Hematopoietic multipotent progenitor cell treated with erythropoietin and hydrocortisone succinate and interleukin-3 and kit ligand, for 4 days (in vitro differentiated cells): ENCODE results near the gene PLBD2.

ENCODE experiments used
- DNase-seq: peaks from one replicate; pipeline ENCODE4 v3.0.0-alpha.2; 2015

PLBD2 gene

DNA sequence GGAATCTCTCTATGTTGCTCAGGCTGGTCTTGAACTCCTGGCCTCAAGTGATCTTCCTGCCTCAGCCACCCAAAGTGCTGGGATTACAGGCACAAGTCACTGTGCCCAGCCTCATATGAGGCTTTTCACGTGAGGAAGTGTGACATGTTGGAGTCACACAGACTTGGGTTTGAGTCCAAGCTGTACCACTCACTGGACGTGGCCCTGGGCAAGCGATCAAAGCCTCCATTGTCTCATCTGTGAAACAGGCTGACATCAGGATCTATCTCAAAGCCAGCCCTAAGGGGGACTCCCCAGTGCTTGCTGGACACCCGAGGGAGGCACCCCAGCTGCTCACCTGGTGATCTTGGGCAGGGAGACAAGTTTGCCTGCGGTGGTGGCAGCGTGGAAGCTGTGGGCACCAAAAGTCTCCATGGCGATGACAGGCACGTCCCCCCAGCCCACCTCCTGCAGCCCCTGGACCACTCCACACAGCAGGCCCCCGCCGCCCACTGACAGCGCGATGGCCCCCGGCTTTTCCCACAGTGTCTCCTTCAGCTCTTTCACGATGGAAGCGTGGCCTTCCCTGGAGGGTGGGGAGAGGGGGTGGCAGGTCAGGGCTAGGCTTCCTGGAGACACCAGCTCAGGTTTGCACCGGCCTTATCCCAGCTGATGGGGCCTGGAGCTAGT is 38.6 kb downstream of the PLBD2 start:
- no peak for DNase-seq

DNA sequence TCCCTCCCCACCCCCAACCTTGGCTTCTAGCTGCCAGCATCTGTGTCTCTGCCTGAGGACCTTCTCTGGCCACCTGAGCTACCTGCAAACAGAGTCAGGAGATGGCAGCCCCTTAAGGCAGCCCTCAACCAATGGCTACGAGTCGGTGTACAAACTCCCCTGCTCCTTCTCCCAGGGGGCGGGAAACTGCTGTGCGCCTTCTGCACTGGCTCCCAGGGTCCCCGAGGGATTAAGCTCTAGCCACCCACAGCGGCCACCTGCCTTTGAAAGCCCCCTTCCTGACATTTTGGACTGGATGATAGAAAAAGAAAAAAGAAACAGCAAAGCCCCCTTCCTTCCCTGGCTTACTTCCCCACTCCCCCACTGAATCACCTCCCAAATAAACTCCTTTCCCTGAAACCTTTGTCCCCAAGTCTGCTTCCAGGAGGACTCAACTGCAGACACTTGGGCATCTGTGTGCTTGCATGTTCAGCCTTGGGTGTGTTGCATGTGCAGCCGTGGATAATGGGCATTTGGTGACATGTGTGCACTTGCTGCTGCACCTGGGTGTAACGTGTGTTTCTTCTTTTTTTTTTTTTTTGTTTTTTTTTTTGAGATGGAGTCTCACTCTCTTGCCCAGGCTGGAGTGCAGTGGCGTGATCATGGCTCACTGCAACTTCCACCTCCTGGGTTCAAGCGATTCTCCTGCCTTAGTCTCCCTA is 39.3 kb downstream of the PLBD2 start:
- no peak for DNase-seq

DNA sequence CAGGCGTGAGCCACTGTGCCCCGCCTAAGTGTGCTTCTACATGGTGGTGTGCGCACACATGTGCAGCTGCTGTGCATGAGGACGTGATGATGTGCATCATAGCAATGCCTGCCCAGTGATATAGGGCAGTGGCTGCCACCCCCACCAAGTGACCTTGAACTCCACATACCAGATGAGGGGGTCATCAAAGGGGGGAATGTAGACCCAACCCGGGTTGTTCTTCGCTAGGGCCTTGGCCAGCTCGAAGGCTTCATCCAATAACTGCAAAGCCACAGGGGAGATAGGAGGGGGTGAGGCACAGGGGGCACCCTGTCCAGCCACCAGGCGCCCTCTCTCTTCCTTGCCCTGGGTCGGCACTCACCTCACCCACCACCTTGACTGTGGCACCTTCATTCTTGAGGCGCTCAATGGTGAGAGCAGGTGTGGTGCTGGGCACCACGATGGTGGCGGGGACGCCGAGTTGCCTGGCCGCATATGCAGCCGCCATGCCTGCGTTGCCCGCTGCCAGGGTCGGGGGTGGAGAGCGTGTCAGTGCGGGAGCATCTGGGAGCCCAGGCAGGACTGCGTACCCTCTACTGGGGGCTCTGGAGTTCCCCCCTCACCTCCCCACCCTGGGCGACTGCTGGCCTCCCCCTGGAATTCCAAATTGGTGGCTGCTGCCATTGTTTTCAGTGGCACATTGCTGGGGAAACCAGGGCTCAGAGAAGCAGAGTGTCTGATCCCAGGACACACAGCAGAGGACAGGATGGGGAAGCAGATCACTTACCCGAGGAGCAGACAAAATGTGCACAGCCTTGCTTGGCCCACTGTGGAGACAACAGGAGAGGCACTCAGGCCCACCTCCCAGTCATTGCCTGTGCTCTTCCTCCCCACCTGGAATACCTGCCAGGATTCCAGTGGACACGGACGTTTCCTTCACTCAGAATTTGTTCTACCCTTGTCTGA is 40.2 kb downstream of the PLBD2 start:
- DNase-seq = no peak

DNA sequence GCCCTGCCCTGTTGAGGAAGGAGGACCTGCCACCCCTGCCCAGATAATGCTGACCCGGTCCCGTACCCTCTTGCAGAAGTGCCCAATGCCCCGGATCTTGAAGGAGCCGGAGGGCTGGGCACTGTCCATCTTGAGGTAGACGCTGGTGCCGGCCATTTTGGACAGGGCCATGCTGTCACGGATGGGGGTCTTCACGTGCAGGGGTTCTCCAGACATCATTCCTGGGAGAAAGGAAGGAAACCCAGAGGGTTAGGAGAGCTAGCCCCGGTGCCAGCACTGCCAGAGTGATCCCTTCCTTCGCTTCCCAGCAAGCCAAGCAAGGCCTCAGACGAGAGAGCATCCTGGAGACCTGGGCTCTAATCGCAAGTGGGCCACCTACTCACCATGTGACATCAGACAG is 41.1 kb downstream of the PLBD2 start:
- no peak for DNase-seq

DNA sequence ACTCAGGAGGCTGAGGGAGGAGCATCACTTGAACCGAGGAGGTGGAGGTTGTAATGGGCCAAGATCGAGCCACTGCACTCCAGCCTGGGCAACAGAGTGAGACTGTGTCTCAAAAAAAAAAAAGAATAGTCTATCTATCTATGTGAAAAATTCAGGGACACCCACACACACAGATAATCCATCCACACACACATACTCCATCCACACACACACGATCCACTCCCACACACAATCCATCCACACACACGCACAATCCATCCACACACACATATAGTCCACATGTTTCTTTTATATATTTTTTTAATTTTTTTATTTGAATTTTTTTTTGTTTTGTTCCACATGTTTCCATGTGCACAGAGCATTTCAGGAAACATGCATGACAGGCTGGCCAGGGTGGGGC is 42.0 kb downstream of the PLBD2 start:
- no peak for DNase-seq

DNA sequence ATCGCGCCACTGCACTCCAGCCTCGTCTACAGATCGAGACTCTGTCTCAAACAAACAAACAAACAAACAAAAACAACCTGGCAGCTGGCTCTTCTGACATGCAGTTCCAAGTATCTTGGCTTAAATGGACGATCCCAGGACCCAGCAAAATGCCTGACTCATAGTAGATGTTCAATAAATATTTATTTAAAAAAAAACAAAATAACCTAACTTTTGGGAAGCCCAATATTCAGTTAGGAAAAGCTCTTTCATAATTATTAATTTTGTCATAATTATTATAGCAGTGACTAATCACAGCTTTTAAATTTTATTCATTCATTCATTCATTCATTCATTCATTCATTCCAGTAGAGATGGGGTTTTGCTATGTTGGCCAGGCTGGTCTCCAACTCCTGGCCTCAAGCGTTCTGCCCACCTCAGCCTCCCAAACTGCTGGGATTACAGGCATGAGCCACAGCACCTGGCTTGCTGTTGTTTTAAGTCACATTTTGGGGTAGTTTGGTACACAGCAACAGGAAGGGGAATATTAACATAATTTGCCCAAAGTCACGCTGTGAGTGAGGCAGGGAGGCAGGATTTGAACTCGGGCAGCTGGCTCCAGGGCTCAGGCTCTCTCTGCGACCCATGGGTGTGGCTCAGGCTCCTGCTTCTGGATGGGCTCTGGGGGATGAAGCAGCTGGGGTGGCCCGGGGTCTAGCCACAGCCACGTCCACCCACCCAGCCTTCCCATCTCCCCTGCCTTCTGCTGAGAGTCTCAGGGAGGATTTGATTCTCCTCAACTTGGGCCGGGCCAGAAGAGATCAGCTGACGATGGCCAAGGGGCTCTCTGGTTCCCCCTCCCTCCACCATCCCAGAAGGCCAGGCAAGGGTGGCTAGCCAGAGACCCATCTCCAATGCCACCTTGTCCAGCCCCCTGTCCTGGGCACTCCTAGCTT is 42.9 kb downstream of the PLBD2 start:
- DNase-seq = no peak

DNA sequence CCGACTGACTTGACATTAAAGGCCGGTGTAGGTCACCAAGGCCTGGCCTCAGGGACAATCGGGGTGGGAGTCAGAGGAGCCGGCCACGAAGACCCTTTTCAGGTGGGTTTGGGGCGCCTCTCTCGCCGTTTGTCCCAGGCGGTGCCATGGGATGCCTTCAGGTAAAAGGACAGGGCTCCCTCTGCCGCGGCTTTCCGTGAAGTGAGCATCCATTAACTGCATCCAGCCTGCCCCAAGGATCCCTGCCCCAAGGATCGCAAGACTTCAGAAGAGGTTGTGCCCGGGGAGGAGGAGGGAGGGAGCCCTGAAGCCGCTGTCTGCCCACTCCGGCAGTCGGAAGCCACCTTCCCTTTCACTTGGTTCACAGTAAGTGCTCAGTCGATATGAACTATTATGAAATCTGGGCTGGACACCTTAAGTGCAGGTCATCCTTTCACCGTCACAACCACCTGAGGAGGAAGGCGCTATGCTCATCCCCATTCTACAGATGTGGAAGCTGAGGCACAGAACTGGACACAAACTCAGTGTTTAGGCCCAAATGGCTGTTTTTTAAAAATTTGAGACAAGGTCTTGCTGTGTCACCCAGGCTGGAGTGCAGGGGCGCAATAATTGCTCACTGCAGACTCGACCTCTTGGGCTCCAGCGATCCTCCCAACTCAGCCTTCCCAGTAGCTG is 44.3 kb downstream of the PLBD2 start:
- DNase-seq = no peak

DNA sequence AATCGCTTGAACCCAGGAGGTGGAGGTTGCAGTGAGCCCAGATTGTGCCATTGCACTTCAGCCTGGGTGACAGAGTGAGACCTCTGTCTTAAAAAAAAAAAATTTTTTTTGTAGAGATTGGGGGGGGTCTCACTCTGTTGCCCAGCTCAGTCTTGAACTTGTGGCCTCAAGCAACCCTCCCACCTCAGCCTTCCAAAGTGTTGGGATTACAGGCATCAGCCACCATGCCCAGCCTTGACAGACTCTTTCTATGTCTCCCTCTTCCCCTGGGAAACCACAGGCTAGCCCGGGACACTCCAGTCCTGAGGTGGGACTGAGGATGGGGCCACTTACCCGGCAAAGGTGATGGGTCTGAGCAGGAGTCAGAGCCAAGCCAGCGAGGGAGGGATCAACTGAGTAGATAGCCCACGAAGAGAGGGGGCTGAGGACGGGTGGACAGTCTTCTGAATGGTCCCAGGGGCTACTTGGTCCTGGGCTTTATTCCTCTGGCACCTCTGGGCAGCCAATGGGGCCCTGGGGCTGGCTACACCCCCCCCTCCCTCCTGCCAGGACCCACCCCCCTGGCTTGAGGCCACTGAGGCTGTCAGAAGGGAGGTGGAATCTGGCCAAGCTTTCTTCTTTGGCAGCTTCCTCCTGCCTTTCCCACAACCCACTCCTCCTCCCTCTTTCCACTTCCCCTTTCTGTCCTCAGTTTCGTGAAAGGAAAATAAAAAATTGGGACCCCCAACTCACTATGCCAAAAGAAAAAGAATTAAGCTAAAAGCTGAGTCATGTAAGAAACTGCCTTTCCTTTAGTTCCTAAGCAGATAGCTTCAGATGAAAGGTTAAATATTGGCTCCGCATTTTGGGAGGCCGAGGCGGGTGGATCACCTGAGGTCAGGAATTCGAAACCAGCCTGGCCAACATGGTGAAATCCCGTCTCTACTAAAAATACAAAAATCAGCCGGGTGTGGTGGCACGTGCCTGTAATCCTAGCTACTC is 45.3 kb downstream of the PLBD2 start, which contains the start of gene SDS:
TSS of gene SDS (minus strand) at position 453 of the 981 bp plus-strand sequence. CDS start 4,179 bp downstream, outside the sequence.
- DNase-seq = peak; percentile 75

DNA sequence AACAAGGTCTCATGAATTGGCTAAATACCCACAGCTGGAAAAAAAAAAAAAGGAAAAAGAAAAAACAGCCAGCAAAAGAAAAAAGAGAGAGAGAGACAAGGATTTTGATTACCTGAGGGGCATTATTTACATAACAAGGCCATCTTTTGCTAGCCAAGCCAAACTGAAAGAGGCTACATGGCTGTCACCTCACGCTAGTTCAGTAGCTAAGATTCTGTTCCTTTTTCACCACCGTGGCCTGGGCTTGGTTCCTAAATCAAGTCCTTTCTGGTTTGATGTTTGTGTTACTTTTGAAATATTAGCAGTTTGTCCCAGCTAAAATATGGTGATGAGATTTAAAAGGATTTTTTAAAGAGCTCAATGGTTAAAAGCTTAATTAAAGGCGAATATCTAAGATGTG is 47.3 kb downstream of the PLBD2 start:
- DNase-seq = no peak

DNA sequence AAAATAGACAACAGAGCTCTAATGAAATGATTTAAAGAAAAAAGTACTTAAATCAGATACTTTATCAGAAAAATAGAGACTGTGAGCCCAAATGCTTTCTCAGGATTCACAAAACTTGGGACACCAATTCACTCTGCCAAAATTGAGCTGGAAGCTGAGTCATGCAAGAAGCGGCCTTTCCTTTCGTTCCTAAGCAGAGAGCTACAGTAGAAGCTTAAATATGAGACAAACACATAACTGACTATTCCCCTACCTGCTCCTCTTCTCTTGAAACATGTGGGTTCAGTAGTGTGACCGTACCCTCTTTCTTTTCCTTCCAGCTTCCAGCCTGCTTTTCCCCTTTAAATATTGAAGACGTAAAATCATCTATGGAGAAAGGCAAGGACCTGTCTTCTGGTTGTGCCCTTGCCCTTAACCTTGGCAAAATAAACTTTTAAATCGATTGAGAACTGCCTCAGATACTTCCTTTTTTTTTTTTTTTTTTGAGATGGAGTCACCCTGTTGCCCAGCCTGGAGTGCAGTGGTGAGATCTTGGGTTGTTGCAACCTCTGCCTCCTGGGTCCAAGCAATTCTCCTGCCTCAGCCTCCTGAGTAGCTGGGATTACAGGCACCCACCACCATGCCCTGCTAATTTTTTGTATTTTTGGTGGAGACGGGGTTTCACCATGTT is 49.7 kb downstream of the PLBD2 start:
- peak; percentile 44 for DNase-seq

DNA sequence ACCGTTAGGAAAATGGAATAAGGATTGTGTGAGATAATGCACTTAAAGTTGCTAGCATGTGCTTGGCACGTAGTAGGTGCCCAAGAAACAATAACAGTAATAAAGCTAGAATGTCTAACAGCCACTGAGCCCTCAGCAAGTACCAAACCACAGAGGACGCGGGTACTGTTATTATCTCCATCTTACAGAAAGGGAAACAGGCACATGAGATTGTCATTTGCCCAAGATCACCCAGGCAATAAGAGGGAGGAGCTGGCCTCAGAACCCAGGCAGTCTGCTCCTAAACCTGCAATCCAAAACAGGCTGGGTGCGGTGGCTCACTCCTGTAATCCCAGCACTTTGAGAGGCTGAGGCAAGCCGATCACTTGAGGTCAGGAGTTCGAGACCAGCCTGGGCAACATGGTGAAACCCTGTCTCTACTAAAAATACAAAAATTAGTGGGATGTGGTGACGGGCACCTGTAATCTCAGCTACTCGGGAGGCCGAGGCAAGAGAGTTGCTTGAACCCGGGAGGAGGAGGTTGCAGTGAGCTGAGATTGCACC is 50.4 kb downstream of the PLBD2 start:
- peak; percentile 78 for DNase-seq

DNA sequence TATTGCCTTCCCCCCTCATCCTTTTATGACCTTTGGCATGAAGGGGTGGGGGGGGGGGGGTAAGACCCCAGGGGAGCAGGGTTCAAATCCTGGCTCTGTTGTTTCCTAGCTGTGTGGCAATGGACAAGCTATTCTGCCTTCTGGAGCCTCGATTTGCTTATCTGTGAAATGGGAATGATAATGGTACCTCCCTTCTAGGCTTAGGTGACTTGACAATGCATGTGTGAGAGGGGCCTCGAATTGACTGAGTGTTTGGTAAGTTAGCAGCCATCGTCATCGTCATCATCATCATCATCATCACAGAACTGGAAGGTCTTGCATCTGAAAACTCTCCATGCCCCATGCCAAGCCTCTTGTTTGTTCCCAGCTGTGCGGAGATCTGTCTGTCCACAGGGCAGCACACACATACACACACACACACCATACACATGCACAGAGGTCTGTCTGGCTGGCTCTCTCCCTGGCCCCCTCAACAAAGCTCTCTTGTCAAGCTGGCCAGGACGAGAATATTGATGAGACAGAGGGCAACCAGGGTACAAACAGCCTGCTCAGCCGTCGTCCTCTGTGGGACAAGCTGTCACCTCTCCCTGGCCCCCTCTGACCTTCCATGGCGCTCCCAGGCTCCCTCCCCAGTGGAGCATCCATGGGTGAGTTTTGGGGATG is 51.2 kb downstream of the PLBD2 start:
- no peak for DNase-seq

DNA sequence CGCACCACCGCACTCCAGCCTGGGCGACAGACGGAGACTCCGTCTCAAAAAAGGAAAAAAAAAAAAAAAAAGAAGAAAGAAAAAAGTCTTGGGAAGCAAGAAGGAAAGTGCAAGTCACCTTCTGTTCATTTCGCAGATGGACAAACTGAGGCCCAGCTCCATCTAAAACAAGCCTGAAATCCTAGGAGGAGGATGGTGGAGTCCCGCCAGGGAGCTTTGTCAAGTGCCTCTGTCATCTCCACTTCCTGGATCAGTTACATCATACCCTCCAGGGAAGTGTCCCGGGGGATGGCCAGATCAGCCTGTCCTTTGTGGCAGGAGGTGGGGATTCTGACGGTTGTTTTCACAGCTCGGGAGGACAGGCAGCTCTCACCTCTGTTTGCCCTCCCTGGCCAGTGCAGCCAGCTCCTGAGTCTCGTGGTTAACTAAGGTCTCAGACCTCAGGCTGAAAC is 55.1 kb downstream of the PLBD2 start:
- DNase-seq = no peak

DNA sequence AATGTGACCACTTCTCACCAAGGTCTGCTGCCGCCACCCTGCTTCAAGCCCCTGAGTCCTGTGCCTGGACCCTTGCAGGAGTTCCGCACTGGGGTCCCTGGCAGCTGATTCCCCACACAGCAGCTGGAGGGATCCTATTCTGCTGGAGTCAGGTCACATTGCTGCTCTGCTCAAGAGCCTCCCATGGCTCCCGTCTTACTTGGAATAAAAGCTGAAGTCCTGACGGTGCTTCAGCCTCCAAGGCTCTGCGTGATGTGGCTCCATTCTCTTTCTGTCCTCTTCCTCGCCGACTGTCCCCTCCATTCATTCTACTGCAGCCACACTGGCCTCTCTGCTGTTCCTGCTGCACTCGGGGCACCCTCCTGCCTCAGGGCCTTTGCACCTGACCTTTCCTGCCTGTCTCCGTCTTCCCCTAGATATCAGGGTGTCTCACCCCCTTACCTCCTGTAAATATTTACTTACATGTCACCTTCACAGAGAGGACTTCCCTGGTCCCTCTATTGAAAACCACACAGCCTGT is 56.2 kb downstream of the PLBD2 start:
- DNase-seq = no peak

DNA sequence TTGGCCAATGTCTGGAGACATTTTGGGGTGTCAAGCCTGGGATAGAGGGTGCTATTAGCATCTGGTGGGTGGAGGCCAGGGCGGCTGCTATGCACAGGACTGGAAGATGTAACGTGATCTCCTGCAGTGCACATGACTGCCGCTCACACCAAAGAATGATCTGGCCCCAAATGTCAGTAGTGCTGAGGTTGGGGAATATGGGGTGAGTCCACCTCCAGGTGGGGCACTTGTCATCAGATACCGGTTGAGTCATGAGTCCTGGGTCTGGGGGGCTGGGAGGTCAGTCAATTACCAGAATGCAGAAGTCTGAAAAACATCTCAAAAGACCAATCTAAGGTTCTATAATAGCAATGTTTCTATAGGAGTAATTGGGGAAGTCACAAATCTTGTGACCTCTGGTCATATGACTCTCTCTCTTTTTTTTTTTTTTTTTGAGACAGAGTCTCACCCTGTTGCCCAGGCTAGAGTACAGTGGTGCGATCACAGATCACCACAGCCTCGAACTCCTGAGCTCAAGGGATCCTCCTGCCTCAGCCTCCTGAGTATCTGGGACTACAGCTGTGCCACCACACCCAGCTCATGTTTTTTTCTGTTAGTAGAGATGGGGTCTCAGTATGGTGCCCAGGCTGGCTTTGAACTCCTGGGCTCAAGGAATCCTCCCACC is 57.8 kb downstream of the PLBD2 start:
- DNase-seq = peak; percentile 77

DNA sequence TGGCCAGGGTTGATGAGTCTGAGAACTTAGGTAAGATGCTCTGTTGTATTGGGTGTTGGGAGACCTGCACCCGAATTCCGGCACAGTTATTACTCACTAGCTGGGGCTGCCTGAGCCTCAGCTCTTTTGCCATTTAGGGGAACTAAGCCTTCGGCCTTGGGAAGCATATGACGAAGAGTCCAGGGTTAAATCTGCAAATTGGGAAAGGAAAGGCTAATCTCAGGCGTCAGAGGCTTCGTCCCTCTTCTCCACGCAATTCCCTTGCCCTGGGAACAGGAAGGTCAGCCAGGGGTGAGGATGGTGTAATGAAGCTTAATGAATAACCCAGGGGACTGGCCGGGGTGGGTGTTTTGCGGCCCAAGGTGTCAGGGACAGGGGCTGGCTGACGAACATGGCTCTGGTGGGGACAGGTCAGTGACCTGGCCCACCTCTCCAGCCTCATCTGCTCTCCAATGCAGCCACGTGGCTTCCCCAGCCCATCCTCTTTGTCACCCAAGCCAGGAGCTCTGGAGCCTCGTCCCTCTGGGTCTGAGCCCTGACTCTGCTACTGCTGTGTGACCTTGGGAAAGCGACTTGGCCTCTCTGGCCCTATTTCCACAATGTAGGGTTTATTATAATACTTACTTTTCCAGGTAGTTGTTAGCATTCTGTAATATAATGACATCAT is 60.0 kb downstream of the PLBD2 start:
- no peak for DNase-seq

DNA sequence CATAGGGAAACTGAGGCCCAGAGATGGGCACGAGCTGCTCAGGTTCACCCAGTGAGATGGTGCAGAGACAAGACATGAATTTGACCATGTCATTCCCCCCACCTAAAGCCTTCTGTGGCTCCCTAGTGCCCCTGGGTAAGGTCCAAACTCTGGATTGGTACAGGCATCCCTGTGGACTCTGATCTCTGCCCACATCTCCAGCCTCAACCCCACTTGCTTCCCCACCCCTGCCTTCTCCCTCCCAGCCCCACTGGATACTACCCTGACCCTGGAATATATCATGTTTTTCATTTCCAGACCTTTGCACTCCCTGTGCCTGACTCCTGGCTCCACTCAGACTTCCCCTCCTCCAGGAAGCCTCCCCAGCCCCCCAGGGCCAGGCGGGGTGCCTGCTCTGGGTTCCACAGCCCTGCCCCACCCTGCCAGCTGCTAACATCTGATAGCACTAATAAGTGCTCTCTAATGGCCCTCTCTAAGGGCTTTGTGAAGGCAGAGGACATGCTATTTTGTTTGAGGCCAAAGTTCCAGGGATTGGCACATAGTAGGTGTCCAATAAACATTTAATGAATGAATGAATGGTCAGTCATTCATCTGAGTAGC is 62.7 kb downstream of the PLBD2 start:
- DNase-seq = peak; percentile 91
